NCI-H446 (cell line): ENCODE data around the gene CRTAC1.
"Not testable (repeated sequence)": the region's sequence is repeated elsewhere in the genome, so short reads cannot be mapped to it uniquely, and the experiment has no call there.

Experiments used
- DNase-seq, 2 experiments: peaks; one replicate each; lab custom pipeline; 2025; lab: John Stamatoyannopoulos, UW

CRTAC1 gene

DNA sequence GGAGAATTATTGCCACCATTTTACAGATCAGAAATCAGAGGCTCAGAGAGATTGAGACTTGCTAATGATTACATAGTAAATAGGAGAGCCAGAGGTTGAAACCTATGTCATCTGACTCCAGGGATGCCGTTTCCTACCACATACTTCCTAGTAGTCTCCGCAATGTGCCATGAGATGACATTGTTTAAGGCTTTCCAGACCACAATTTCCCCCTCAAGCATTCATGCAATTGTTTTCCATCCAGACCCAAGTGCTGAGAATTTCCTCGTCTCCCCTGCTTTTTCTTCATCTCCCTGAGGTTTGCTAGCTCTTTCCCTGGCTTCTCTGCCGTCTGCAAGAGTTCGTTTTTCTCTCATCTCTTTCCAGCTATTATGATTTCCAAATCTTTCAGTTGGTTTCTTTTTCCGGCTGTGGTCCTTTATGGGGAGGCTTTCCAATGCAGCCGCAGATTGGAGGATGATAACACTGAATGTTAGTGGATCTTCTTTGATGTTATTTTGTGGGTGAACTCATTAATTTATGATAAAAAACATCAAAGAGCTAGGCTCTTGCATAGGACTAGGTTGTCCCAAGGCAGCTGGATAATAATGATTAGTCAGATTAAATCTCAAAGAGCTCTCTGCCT lies 187.7 kb downstream of the CRTAC1 start:
- no peak for DNase-seq

DNA sequence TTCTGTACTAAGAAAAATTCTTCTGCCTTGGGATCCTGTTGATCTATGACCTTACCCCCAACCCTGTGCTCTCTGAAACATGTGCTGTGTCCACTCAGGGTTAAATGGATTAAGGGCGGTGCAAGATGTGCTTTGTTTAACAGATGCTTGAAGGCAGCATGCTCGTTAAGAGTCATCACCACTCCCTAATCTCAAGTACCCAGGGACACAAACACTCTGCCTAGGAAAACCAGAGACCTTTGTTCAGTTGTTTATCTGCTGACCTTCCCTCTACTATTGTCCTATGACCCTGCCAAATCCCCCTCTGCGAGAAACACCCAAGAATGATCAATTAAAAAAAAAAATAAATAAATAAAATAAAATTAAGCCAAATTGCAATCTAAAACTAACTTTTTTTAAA lies 188.3 kb downstream of the CRTAC1 start:
- not testable (repeated sequence) for DNase-seq

DNA sequence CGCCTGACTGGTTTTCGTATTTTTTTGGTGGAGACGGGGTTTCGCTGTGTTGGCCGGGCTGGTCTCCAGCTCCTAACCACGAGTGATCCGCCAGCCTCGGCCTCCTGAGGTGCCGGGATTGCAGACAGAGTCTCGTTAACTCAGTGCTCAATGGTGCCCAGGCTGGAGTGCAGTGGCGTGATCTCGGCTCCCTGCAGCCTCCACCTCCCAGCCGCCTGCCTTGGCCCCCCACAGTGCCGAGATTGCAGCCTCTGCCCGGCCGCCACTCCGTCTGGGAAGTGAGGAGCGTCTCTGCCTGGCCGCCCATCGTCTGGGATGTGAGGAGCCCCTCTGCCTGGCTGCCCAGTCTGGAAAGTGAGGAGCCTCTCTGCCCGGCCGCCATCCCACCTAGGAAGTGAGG lies 189.3 kb downstream of the CRTAC1 start:
- DNase-seq: not testable (repeated sequence)

DNA sequence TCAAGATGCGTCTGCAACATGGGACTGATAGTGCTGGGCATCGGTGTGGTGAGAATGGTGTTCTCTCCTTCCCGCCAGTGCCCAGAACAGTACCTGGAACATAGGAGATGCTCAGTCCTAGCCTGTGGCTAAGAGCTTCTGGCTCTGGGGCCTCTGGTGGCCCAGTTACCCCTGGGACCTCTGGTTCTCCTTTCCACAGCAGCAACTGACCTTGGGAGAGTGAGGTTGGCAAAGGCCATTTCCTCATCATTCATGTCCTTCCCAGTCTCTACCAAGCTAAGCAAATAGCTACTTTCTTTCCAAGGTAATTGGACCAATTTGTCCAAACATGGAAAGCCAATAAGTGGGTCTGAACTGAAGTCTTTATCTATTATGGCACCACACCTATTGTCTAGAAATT lies 192.3 kb downstream of the CRTAC1 start:
- no peak for DNase-seq

DNA sequence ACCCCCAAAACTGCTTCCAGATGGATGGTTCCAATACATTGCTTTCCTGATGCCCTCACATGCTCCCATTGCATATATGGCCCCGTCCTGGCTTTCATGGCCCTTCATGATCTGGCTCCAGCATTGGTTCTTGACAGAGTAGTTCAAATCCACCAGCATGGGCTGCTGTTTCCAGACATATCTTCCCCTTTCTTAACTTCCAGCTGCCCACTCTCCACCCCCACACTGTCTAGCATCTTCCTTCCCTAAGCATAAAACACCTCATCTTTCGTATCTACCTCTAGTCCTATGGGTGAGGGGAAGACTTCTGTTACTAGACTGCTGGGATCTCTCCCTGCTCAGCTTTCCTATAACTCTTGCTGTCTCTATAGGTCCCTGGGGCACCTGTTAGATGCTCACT lies 194.0 kb downstream of the CRTAC1 start:
- DNase-seq: no peak

DNA sequence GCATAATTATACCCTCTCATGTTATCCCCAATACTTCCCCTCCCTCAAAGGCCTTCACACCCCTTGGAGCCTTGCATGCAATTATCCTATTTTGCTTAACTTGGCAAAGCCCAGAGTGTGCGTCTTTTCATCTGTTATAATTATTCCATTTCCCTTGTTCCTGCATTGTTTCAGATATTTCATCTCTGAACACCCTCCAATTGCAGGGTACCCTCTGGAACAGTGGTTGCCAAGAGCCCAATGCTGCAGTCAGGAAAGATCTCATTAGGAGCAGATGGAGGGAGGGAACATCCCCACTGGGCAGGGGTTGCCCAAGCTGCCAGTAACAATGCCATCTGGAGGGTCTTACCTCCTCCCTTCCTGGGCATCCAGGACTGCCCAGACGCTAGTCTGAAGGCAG lies 199.2 kb downstream of the CRTAC1 start:
- peak in 1 of 2 experiments; percentile 22 for DNase-seq

DNA sequence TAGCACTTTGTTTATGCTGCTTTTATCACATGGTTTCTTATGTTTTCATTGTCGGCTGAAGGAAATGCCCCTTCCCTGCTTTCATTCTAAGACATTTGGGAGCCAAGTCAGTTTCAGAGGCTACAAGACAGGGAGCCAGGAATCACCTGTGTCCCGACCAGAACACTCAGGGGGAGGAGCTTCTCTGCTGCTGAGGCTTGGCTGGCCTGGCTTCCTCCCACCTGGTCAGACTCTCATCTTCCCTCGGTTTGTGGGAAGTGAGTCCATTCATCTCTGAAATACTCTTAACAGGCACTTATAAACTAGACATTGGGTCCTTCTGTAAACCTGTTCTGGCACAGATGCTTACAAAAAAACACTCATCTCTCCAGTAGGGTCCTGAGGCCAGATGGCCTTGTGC lies 200.4 kb downstream of the CRTAC1 start:
- no peak for DNase-seq

DNA sequence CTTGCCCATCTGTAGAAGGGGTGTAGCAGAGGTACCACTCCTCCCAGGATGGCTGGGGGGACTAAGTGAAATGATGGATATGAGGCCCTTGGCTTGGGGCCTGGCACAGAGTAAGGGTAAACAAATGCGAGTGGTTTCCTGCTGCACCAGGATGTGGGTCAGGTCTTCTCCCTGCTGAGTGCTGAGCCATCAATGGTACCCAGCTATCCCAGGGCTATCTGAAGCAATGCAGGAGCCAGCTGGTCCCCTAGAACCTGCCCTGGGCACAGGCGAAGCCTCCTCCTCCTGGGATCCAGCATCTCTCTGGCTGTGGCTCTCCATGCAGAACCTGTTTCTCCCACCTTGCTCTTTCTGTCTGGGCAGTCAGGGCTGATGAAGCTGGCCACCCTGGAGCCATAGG lies 201.7 kb downstream of the CRTAC1 start:
- DNase-seq: no peak

DNA sequence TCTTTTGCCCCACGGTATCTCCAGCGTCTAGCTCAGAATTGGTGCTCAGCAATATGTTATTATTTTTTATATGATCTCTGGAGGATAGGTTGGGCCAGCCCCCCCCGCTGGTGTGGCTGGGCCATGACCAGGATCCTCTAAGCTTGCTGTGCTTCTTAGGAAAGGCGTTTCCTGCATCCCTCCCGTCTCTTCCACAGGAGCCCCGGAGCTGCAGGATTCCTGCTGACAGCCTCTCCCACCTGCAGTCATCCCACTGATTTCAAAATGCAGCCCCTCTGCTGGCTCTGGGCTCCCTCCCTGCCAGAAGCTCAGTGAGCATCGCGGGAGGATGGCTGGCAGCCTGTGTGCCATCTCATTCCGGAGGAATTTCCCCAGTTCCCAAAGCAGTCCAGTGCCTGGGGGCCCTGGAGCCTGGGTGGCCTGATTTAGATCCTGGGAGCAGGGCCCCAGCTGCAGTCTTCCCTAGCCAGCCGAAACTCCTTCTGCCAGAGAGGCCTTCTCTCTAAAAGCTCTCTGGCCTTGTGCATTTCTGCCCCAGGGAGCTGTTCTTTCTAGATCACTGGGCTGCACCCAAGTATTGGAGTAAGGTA lies 202.6 kb downstream of the CRTAC1 start:
- no peak for DNase-seq

DNA sequence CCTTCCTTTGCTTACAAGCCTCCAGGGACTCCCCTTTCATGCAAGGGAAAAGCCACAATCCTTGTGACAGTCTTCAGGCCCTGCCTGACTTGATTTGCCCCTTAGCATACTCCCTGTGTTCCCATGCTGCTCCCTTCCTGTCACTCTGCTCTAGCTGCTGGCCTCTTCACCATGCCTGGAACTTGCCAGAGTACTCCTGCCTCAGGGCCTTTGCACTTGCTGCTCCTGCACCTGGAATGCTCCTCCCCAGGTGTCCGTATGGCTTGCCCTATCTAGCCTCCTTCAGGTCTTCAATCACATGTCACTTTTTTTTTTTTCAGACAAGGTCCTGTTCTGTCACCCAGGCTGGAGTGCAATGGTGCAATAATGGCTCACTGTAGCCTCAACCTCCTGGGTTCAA lies 203.5 kb downstream of the CRTAC1 start:
- DNase-seq: no peak

DNA sequence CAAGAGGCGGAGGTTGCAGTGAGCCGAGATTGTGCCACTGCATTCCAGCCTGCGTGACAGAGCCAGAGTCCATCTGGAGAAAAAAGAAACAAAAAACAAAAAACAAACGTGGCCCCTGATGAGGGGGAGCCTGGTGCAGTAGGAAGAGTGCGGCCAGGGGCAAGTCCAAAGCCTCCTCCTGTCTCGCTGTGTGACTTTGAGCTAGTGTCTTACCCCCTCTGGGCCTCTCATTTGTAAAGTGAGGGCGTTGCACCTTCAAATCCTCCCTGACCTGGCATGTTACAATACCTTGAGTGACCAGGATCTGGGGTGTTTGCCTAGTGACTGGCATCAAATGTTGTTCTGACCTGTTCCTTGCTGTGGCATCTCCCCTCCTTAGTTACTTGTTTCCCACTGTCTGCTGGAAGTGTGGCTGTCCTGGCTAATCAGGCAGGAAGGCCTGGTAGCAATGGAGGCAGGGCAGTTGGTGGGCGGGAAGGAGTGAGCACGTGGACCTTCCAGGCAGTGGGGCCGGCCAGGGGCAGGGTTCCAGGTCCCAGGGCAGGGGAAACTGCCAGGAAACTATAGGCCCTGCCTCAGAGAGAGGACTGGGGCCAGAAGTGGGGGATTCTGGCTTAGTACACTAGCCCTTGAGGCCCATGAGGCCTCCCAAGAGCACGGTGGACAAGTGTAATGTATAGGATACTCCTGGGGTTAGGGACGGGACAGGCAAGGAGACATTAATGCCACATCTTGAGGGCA lies 205.2 kb downstream of the CRTAC1 start:
- no peak for DNase-seq

DNA sequence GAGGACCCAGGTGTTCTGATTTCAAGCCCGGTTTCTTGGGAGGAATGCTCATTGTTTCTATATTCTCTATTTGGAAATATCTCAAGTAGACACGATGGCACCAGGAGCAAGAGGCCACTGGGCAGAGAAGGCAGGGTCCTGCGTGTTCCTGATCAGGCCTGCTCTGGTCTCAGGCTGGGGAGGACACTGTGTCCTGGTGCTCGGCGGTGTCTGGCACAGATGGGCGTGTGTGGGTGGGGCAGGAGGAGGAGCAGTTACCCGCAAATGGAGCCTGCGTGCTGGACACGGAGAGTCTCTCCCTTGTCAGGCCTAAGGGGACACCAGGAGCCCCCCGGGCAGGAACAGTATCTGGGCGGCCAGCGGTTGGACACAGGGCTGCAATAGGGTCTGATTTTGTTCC lies 206.7 kb downstream of the CRTAC1 start:
- DNase-seq: no peak

DNA sequence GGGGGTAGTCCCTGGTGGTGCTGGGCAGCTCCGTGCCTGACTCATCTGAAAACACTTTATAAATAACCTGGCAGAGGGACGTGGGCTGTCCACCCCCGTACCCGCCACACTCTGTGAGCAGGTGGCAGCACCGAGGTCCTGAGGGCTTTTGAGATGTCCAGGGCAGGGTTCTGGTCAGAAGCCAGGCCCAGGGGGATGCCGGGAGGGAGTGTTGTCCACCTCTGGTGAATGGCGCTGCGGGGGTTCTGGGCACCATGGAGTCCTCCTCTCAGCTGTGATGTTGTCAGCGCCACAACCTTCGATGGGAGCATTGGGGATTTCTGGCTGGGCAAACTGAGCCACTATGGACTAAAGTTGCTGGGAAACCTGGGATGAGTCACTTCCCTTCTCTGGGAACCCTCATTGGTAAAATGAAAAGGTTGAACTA lies 208.1 kb downstream of the CRTAC1 start:
- DNase-seq: no peak

DNA sequence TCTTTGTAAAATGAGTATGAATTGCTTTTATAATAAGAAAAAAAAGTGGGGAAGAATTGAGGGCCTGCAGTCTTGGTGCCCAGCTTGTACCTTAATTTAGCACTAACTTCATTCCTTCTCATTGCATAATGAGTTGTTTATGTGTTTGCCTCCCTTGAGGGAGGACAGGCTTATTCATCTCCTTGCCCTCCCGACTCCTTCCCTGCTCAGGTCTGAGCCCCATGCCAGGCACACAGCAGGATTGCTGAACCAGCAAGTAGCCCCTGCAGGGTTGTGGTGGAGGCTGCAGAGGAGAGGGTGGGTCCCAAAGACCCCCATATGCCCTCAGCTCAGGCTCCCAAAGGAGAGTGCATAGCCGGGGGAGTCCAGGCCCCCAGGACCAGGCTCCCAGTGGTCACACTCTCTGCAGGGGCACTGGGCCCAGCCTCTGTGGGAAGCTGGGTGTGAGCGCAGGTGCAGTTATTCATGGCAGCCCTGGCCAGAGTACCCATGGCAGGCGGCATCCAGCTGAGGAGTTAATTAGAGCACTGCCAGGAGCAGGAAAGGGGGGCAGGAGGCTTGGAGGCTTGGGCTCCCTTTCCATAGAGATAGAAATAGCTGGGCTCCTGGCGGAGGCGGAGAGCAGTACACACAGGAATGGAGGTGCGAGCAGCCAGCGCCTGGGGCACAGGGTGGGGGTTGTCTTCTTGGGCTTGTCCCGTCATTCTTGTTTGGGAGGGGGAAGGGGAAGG lies 208.9 kb downstream of the CRTAC1 start:
- DNase-seq: no peak

DNA sequence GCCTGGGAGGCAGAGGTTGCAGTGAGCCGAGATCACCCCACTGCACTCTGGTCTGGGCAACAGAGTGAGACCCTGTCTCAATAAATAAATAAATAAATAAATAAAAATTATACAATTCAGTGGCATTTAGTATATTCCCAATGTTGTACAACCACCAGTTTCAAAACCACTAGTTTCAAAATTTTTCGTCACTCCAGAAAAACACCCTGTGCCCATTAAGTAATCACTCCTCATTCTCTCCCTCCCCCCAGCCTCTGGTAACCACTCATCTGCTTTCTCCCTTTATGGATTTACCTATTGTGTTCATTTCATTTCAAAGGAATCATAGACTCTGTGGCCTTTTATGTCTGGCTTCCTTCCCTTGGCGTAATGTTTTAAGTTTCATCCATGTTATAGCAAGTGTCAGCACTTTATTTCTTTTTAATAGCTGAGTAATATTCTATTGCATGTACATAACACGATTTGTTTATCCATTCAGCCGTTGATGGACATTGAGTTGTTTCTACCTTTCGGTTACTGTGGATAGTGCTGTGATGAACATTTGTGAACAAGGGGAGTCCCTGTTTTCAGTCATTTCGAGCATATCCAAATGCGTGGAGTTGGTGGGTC lies 210.2 kb downstream of the CRTAC1 start:
- no peak for DNase-seq

DNA sequence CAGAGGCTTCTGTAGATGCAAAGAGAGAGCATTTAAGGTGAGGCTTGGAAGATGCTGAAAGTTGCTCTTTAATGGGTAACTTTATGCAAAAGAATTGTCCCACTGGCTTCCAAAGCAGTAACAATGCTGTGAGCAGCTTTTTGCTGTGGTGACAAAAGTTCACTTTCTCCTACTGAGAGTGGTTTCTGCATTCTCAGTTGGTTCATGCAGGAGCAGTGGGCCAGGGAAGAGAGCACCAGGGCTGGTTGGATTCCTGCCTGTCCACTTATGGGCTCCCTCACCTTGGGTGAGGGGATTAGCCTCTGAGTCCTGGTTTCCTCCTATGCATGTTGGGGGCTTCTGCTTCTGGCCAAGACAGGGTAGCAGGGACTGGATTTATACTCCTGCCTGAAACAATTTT lies 211.8 kb downstream of the CRTAC1 start:
- no peak for DNase-seq

DNA sequence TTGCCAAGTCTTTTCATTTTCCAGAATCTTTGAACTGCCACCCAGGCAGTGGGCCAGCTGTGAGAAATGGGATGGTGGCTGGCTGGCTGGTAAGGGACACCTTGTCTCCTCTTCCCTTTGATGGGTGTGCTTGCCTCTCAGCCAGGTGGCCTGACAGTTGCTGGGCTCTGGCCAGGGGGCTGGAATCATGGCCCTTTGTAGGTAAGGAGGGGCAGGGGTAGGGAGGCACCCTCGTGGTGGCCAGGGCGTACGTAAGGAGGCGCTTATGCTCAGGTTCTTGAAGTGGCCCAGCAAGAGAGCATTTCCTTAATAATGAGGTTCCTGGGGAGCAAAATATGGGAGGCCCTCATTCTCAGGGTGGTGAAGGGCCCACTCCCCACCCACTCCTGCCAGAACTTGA lies 213.8 kb downstream of the CRTAC1 start:
- DNase-seq: no peak
